Prostate gland (tissue), 2 donors: ENCODE results near the gene PIGM.

Source experiments
- CTCF ChIP-seq, 4 experiments: fragments of 200-600 bp in 2 of 4; fragments of 450-650 bp in 2 of 4; sonication (generic) in 2 of 4; IDR thresholded peaks; 1 replicate in 3 of 4; 2 replicates in 1 of 4; pipeline ENCODE4 v1.5.1; 2016 to 2019; ENCODE audit warnings: antibody characterized with exemption in 4 of 4, mild to moderate bottlenecking in 2 of 4, moderate library complexity in 2 of 4
- POLR2AphosphoS5 ChIP-seq: sonication (generic); formaldehyde crosslinking; IDR thresholded peaks from one replicate; pipeline ENCODE4 v1.6.1; 2017; ENCODE audit warnings: antibody characterized with exemption

- TF ChIP-seq CTCF (IDR thresholded peaks at IDR 0.05): no peak
- no peak for TF ChIP-seq POLR2AphosphoS5
These were observed 45.3 kb downstream of the PIGM start for GRCh38 chr1:159986531-159986930.
